Glutamatergic neuron (in vitro differentiated cells): ENCODE data around the gene SMG1. TPM values are rescaled to one million over a fixed set of nuclear protein-coding genes. Genes with fewer than 3 reads are reported as not detected.

Source experiments
- DNase-seq: peaks from one replicate; pipeline ENCODE4 v3.0.0; 2022
- H3K27ac Mint-ChIP-seq: one replicate; pipeline ENCODE4 v1.8.0; 2020; ENCODE audit warnings: mild to moderate bottlenecking, mixed read lengths, inconsistent platforms; ENCODE audit not compliant: unreplicated experiment
- H3K27me3 Mint-ChIP-seq: one replicate; pipeline ENCODE4 v1.8.0; 2020; ENCODE audit warnings: mild to moderate bottlenecking, moderate library complexity, mixed read lengths, inconsistent platforms; ENCODE audit not compliant: unreplicated experiment
- H3K36me3 Mint-ChIP-seq: one replicate; pipeline ENCODE4 v1.8.0; 2020; ENCODE audit warnings: mild to moderate bottlenecking, mixed read lengths, inconsistent platforms; ENCODE audit not compliant: unreplicated experiment
- H3K4me1 Mint-ChIP-seq: one replicate; pipeline ENCODE4 v1.8.0; 2020; ENCODE audit warnings: mild to moderate bottlenecking, low read depth, mixed read lengths, inconsistent platforms; ENCODE audit not compliant: unreplicated experiment
- H3K4me3 Mint-ChIP-seq: one replicate; pipeline ENCODE4 v1.8.0; 2020; ENCODE audit warnings: mild to moderate bottlenecking, mixed read lengths, inconsistent platforms; ENCODE audit not compliant: unreplicated experiment
- H3K9me3 Mint-ChIP-seq: one replicate; pipeline ENCODE4 v1.8.0; 2020; ENCODE audit warnings: mild to moderate bottlenecking, moderate library complexity, mixed read lengths, inconsistent platforms; ENCODE audit not compliant: unreplicated experiment
- CTCF ChIP-seq: fragments of 200-600 bp; sonication (generic); IDR thresholded peaks from one replicate; pipeline ENCODE4 v1.5.0; 2021; ENCODE audit not compliant: partially characterized antibody, unreplicated experiment
- total RNA-seq: library from RNA; stranded (reverse); fragmentation: NEBNext Ultra II Directional; extraction: Animal tissue kit (Norgen Biotek cat#: 25700); gene quantifications from one replicate; pipeline ENCODE4 v1.2.1, GENCODE V29; 2021; ENCODE audit not compliant: unreplicated experiment

SMG1 gene
- total RNA-seq, 1 donor from 2014 or later, result 82.1 TPM

DNA sequence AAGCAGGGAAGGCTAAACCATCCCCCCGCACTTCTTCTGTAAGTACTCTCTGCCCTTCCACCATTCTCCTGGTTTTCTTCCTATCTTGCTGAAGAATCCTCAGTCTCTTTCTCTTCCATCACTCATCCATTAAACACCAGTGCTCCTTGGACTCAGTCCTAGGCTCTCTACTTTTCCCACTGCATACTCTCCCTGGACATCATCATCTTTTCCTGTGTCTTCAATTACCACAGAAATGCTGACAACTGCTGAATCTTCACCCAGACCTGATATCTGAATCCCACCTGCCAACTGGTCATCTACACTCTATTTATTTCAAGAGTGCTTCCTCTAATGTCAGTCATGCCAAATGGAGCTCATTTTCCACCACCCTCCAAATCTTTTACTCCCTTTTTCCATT lies 71.0 kb downstream of the SMG1 start:
- Mint-ChIP-seq H3K36me3 (no peaks in the 10 kb centered on the region), H3K9me3 (no peaks in the 10 kb centered on the region), H3K4me1 (no peaks in the 10 kb centered on the region), H3K27me3 (peaks cover 4% of the 10 kb centered on the region), H3K4me3 (no peak overlapping the region), H3K27ac (no peak overlapping the region)
- no peak for TF ChIP-seq CTCF
- no peak for DNase-seq

DNA sequence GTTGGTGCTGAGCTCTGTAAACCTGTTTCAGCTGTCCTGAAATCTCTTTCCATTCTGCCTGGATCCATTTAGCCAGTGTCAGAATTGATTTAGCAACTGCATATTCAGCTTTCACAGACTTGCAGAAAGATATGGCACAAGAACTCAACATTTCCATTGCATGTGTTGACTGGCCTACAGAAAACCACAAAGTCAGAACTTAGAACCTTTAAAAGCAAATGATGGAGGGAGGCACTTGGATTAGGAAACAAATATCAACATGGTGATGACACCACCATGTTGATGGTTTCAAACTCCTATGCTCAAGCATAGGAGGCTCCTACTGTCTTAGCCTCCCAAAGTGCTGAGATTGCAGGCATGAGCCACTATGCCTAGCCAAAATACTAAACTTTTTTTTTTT lies 72.5 kb downstream of the SMG1 start:
- Mint-ChIP-seq H3K36me3 (no peaks in the 10 kb centered on the region), H3K27me3 (peaks cover 4% of the 10 kb centered on the region), H3K4me1 (no peaks in the 10 kb centered on the region), H3K9me3 (no peaks in the 10 kb centered on the region), H3K4me3 (no peak overlapping the region), H3K27ac (no peak overlapping the region)
- DNase-seq, result no peak
- TF ChIP-seq CTCF, result no peak

- no peak for TF ChIP-seq CTCF
- Mint-ChIP-seq H3K9me3 (no peaks in the 10 kb centered on the region), H3K27ac (no peak overlapping the region), H3K4me3 (no peak overlapping the region), H3K27me3 (peaks cover 4% of the 10 kb centered on the region), H3K4me1 (no peaks in the 10 kb centered on the region), H3K36me3 (no peaks in the 10 kb centered on the region)
- DNase-seq, result no peak
Measured at GRCh38 chr16:18852647-18853046, 73.6 kb downstream of the SMG1 start.

- no peak for TF ChIP-seq CTCF
- no peaks in the 10 kb centered on the region for H3K27me3 Mint-ChIP-seq
- no peaks in the 10 kb centered on the region for H3K4me1 Mint-ChIP-seq
- no peak overlapping the region for H3K27ac Mint-ChIP-seq
- H3K4me3 Mint-ChIP-seq, result no peak overlapping the region
- H3K36me3 Mint-ChIP-seq, result no peaks in the 10 kb centered on the region
- DNase-seq, result no peak
- H3K9me3 Mint-ChIP-seq, result no peaks in the 10 kb centered on the region
Measured at GRCh38 chr16:18846416-18846815, 79.8 kb downstream of the SMG1 start.

GRCh38 chr16:18842565-18842964 lies 83.6 kb downstream of the SMG1 start:
- DNase-seq, result no peak
- no peak for TF ChIP-seq CTCF
- Mint-ChIP-seq H3K36me3 (no peaks in the 10 kb centered on the region), H3K9me3 (no peaks in the 10 kb centered on the region), H3K4me3 (no peak overlapping the region), H3K27ac (peak overlapping the region; percentile 2), H3K4me1 (no peaks in the 10 kb centered on the region), H3K27me3 (no peaks in the 10 kb centered on the region)
